Aorta (tissue), 5 donors: ENCODE measurements around the gene IRF8. TPM values are rescaled to one million over a fixed set of nuclear protein-coding genes. Genes with fewer than 3 reads are reported as not detected.

Experiments
- ATAC-seq: fragments of 200-7000 bp; cut with Tn5 transposase; one replicate; pipeline ENCODE4 v1.9.1; 2022; ENCODE audit warnings: moderate library complexity; ENCODE audit not compliant: low FRiP score
- DNase-seq, 2 donors: peaks; one replicate each; pipeline ENCODE4 v3.0.0-alpha.2; 2020
- H3K27ac ChIP-seq, 2 donors: one replicate each; pipeline ENCODE4 v1.5.1; 2013; ENCODE audit warnings: low read length in 2 of 2, mild to moderate bottlenecking in 2 of 2, moderate library complexity in 2 of 2, control low read depth in 1 of 2, inconsistent platforms in 1 of 2, low read depth in 1 of 2
- H3K27me3 ChIP-seq, 2 donors: one replicate each; pipeline ENCODE4 v1.6.1; 2013; ENCODE audit warnings: control low read depth in 1 of 2, low read length in 1 of 2, mild to moderate bottlenecking in 1 of 2, moderate library complexity in 1 of 2; ENCODE audit not compliant: insufficient read depth in 2 of 2, control insufficient read depth in 1 of 2
- H3K36me3 ChIP-seq, 2 donors: one replicate each; pipeline ENCODE4 v1.6.1; 2013; ENCODE audit warnings: control low read depth in 1 of 2, low read length in 1 of 2, mild to moderate bottlenecking in 1 of 2; ENCODE audit not compliant: insufficient read depth in 2 of 2, control insufficient read depth in 1 of 2
- H3K4me1 ChIP-seq, 2 donors: one replicate each; pipeline ENCODE4 v1.6.1; 2013; ENCODE audit warnings: low read length in 2 of 2, control low read depth in 1 of 2, mild to moderate bottlenecking in 1 of 2, moderate library complexity in 1 of 2; ENCODE audit not compliant: insufficient read depth in 2 of 2, control insufficient read depth in 1 of 2
- H3K4me3 ChIP-seq, 2 donors: one replicate each; pipeline ENCODE4 v1.5.1; 2013; ENCODE audit warnings: low read length in 2 of 2, control low read depth in 1 of 2, mild to moderate bottlenecking in 1 of 2
- H3K9me3 ChIP-seq: one replicate; pipeline ENCODE4 v1.6.1; 2013; ENCODE audit warnings: mild to moderate bottlenecking, low read length; ENCODE audit not compliant: control insufficient read depth
- WGBS, 2 donors: extraction: QIAGEN DNeasy Blood & Tissue Kit; methylation state at CpG; one replicate each; pipeline ENCODE4 v1.1.7; 2013; 5-methylcytosine and 5-hydroxymethylcytosine counted together
- intact Hi-C, 2 donors: fragments of 100-400 bp; cut with DNase I; formaldehyde crosslinking; loops; one replicate each; pipeline versions ENCODE4 v1.14.2 to v1.15.0; 2022
- polyA plus RNA-seq, 2 donors: library from polyadenylated mRNA; stranded (reverse); fragments of 200-250 nt; gene quantifications; one replicate each; pipeline ENCODE4 v1.2.3, GENCODE V29; 2013
- total RNA-seq, 2 donors: library from RNA; stranded (reverse); fragmentation: NEBNext Ultra II Directional; extraction: Animal tissue kit (Norgen Biotek cat#: 25700); gene quantifications; one replicate each; pipeline ENCODE4 v1.2.1, GENCODE V29; 2021
- donor health status: healthy with polysubstance abuse.
- donor health status: Bipolar disorder and iron deficiency.
- donor health status: DM: no; HTN: no; CAD: no.
- donor health status: DM: no; HTN: no; CAD: no.
- donor health status: DM: yes; HTN: yes; CAD: no.

IRF8 gene
- total and polyA plus RNA-seq, 4 donors, result 3.7 to 25.2 (median 12.9) TPM

GRCh38 chr16:85899444-85899843, 482 bp downstream of the IRF8 start:
- Histone ChIP-seq H3K9me3 (no peaks in the 10 kb centered on the region), H3K4me1 (no peaks in the 10 kb centered on the region), H3K4me3 (no peak overlapping the region), H3K36me3 (no peaks in the 10 kb centered on the region), H3K27ac (no peak overlapping the region), H3K27me3 (no peaks in the 10 kb centered on the region)
- DNase-seq, result no peak
- WGBS, 2 donors, result 41 to 49% methylated on average over 7 of the region's 7 CpGs
- intact Hi-C loops, result no loop called here
- no peak for ATAC-seq

GRCh38 chr16:85900027-85900792, 1.2 kb downstream of the IRF8 start:
- intact Hi-C loops, result no loop called here
- H3K27ac ChIP-seq, result no peak overlapping the region
- WGBS, 2 donors, result 86 to 90% methylated on average over 17 of the region's 17 CpGs

GRCh38 chr16:85901110-85901509, 2.1 kb downstream of the IRF8 start:
- Histone ChIP-seq H3K36me3 (no peaks in the 10 kb centered on the region), H3K9me3 (peaks cover 3% of the 10 kb centered on the region), H3K4me1 (no peaks in the 10 kb centered on the region), H3K27me3 (no peaks in the 10 kb centered on the region), H3K27ac (no peak overlapping the region), H3K4me3 (no peak overlapping the region)
- intact Hi-C loops, result no loop called here
- ATAC-seq, result no peak
- peak in 1 of 2 donors; percentile 1 for DNase-seq
- 92 to 96% methylated on average over 4 of the region's 4 CpGs for WGBS, 2 donors

More at GRCh38 chr16:85900027-85900792, 1.2 kb downstream of the IRF8 start:
- Histone ChIP-seq H3K36me3 (no peaks in the 10 kb centered on the region), H3K4me1 (no peaks in the 10 kb centered on the region), H3K27me3 (no peaks in the 10 kb centered on the region), H3K9me3 (no peaks in the 10 kb centered on the region), H3K4me3 (no peak overlapping the region)
- no peak for ATAC-seq
- DNase-seq, result peak in 1 of 2 donors; percentile 51

- Histone ChIP-seq H3K27me3 (no peaks in the 10 kb centered on the region), H3K27ac (no peak overlapping the region), H3K4me3 (no peak overlapping the region), H3K4me1 (no peaks in the 10 kb centered on the region), H3K36me3 (no peaks in the 10 kb centered on the region), H3K9me3 (peaks cover 4% of the 10 kb centered on the region)
- 52 to 55% methylated on average over 7 of the region's 7 CpGs for WGBS, 2 donors
- ATAC-seq (no peak), DNase-seq (peak in 1 of 2 donors; percentile 0)
- intact Hi-C loops, result no loop called here
Observed at GRCh38 chr16:85901773-85902365, 2.9 kb downstream of the IRF8 start.

- WGBS, 2 donors, result 76 to 87% methylated on average over 20 of the region's 20 CpGs
- intact Hi-C loops, result no loop called here
- ATAC-seq (no peak), DNase-seq (peak in 1 of 2 donors; percentile 51)
- Histone ChIP-seq H3K27me3 (no peaks in the 10 kb centered on the region), H3K9me3 (peaks cover 4% of the 10 kb centered on the region), H3K27ac (no peak overlapping the region), H3K4me1 (no peaks in the 10 kb centered on the region), H3K36me3 (no peaks in the 10 kb centered on the region), H3K4me3 (no peak overlapping the region)
Observed at GRCh38 chr16:85902366-85903155, 3.6 kb downstream of the IRF8 start.

GRCh38 chr16:85903559-85903958, 4.6 kb downstream of the IRF8 start:
- DNase-seq, result peak in 1 of 2 donors; percentile 67
- Histone ChIP-seq H3K4me1 (no peaks in the 10 kb centered on the region), H3K27me3 (no peaks in the 10 kb centered on the region), H3K27ac (no peak overlapping the region), H3K9me3 (peaks cover 4% of the 10 kb centered on the region), H3K36me3 (no peaks in the 10 kb centered on the region), H3K4me3 (no peak overlapping the region)
- intact Hi-C loops, result no loop called here
- 58 to 61% methylated on average over 6 of the region's 6 CpGs for WGBS, 2 donors
- no peak for ATAC-seq

GRCh38 chr16:85905110-85906095, 6.4 kb downstream of the IRF8 start:
- intact Hi-C loops, result no loop called here
- H3K36me3 ChIP-seq, result no peaks in the 10 kb centered on the region
- no peak for ATAC-seq
- peaks cover 4% of the 10 kb centered on the region for H3K9me3 ChIP-seq
- H3K27ac ChIP-seq, result no peak overlapping the region
- DNase-seq, result peak in 1 of 2 donors; percentile 42
- WGBS, 2 donors, result 93 to 97% methylated on average over 20 of the region's 20 CpGs
- no peak overlapping the region for H3K4me3 ChIP-seq
- H3K4me1 ChIP-seq, result no peaks in the 10 kb centered on the region
- no peaks in the 10 kb centered on the region for H3K27me3 ChIP-seq

- H3K27ac ChIP-seq, result no peak overlapping the region
Observed at GRCh38 chr16:85906349-85906748, 7.4 kb downstream of the IRF8 start.

More at GRCh38 chr16:85906349-85906748, 7.4 kb downstream of the IRF8 start:
- no peaks in the 10 kb centered on the region for H3K4me1 ChIP-seq
- no peaks in the 10 kb centered on the region for H3K36me3 ChIP-seq
- H3K9me3 ChIP-seq, result peaks cover 4% of the 10 kb centered on the region
- ATAC-seq, result no peak
- peak in 1 of 2 donors; percentile 64 for DNase-seq
- 93 to 95% methylated on average over 13 of the region's 13 CpGs for WGBS, 2 donors
- no peak overlapping the region for H3K4me3 ChIP-seq
- H3K27me3 ChIP-seq, result no peaks in the 10 kb centered on the region
- intact Hi-C loops, result no loop called here
